LNCAP (cell line): ENCODE data around the gene LRRC73.

Experiments used
- TF ChIP-seq, protein P1 (sequence below): fragments of 450-650 bp; IDR thresholded peaks from 2 replicates; pipeline ENCODE4 v1.5.1; 2017; ENCODE audit warnings: mild to moderate bottlenecking

LRRC73 gene

DNA sequence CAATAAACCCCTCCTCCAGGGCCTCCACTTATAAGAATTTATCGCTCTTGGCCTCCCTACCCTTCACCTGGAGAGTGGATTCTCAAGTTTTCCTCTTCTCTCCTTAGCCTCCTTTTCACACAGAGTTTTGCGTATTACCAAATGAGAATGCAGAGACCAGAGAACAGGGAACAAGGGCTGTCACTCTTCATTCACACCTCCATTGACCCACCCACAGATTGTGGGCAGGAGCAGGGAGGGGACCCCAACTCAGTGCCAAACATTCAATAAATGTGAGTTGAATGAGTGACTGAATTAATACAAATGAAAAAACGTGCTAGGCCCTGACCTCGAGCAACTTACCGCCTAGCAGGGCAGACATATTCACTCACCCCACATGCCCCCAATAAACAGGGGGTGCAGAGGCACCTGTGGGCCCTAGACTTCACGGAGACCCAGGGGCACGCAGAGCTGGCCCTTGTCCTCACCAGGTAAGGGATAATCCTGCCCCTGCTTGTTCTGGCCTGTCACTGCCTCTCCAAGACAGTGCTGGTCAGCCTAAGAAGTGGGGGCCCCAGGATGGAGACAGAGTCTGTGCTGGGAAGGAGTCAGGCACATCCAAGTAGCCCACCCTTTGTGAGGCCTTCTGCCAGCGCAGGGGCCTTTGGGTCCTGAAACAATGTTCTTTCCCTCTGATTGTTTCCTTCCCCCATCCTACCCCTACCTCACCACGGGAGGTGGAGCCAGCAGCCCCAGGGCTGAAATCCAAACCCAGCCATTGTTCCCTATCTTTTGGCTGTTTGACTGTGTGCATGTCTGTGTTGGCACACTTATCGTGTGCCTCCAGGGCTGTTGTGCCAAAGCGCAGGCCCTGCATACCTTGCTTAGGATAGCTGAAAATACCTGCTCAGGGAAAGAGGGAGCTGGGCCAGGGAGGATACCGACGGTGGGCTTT, 41.1 kb downstream of the LRRC73 start:
- TF ChIP-seq, protein P1, sequence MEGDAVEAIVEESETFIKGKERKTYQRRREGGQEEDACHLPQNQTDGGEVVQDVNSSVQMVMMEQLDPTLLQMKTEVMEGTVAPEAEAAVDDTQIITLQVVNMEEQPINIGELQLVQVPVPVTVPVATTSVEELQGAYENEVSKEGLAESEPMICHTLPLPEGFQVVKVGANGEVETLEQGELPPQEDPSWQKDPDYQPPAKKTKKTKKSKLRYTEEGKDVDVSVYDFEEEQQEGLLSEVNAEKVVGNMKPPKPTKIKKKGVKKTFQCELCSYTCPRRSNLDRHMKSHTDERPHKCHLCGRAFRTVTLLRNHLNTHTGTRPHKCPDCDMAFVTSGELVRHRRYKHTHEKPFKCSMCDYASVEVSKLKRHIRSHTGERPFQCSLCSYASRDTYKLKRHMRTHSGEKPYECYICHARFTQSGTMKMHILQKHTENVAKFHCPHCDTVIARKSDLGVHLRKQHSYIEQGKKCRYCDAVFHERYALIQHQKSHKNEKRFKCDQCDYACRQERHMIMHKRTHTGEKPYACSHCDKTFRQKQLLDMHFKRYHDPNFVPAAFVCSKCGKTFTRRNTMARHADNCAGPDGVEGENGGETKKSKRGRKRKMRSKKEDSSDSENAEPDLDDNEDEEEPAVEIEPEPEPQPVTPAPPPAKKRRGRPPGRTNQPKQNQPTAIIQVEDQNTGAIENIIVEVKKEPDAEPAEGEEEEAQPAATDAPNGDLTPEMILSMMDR = no peak

DNA sequence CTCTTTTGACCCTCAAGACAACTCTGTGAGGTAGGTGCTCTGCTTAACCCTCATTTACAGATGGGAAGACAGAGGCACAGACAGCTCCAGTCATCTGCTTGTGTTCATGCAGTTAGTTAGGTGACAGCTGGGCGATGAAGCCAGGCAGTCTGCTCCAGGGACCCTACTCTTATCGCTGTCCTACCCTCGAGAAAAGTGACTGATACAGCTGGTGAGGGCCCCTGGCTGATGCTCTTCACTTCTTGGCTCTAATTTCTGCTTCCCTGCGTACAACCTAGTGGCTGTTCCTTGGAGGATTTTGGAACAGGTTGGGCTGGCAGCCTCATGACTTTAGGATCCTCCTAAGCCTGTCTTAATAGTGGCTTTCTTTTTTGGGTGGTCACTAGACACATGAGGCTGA, 41.9 kb downstream of the LRRC73 start:
- TF ChIP-seq, protein P1 = no peak

DNA sequence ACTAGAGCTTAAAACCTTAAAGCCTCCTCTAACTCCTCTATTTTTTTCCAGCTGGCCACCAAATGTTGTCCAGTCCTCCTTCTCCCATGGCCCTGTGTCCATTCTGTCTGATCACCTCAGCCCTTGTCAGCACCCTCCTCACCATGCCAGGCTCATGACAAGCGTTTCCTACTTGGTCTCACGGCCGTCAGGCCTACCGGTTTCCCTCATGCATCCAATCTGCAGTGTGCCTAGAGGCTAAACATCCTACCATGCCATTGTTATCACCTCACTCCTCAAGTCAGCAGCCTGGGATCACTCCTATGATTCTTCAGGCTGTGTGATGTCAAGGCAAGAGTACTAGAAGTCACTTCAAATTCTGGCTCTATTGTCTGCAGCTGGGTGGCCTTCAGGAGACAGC, 42.4 kb downstream of the LRRC73 start:
- TF ChIP-seq, protein P1 = no peak

GRCh38 chr6:43465948-43466347, 44.2 kb downstream of the LRRC73 start:
- TF ChIP-seq, protein P1 = no peak

DNA sequence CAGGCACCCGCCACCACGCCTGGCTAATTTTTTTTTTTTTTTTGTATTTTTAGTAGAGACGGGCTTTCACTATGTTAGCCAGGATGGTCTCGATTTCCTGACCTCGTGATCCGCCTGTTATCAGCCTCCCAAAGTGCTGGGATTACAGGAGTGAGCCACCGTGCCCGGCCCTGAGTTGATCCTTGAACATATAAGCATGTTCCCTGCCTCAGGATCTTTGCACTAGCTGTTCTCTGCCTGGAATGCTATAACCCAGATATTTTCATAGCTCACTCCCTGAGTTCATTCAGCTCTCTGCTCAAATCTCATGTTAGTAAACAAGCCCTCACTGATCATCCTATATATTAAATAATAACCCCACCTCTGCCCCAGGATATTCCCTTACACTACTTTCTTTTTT, 45.8 kb downstream of the LRRC73 start:
- TF ChIP-seq, protein P1 = no peak

- TF ChIP-seq, protein P1 = no peak
Observed at GRCh38 chr6:43461936-43462335, 48.2 kb downstream of the LRRC73 start.

DNA sequence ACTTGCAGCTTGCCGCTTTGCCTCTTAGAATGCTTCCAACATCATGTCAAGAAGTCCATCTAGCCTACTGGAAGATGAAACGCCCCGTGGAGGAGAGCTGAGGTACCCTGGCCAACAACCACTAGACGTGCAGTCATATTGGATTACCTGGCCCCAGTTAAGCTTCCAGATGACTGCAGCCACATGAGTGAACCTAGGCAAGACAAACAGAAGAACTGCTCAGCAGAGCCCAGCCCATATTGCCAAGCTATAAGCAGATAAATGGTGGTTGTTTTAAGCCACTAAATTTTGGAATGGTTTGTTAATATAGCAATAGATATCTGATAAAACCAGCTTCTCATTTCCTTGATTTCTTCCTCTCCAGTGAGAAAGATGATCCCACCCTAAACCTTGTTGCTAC, 50.1 kb downstream of the LRRC73 start:
- TF ChIP-seq, protein P1 = no peak
